B cell (primary cell): ENCODE measurements around the gene ARFGAP3.

Experiments
- CTCF ChIP-seq: fragments of 200-600 bp; IDR thresholded peaks from one replicate; pipeline ENCODE4 v1.8.0; 2022; ENCODE audit warnings: antibody characterized with exemption, mild to moderate bottlenecking
- EZH2 ChIP-seq: IDR thresholded peaks from 2 replicates; pipeline ENCODE4 v1.6.1; 2012; ENCODE audit warnings: borderline replicate concordance, low read depth, mild to moderate bottlenecking, moderate library complexity, low read length; ENCODE audit not compliant: insufficient read depth, poor library complexity, severe bottlenecking

GRCh38 chr22:42897960-42898359, 40.9 kb upstream of the ARFGAP3 start:
- no peak for TF ChIP-seq CTCF
- TF ChIP-seq EZH2 = no peak
